Neural progenitor cell (in vitro differentiated cells): ENCODE data around the gene CRACR2B. TPM values are rescaled to one million over a fixed set of nuclear protein-coding genes. Genes with fewer than 3 reads are reported as not detected.

ENCODE experiments used
- DNase-seq: peaks from one replicate; pipeline ENCODE4 v3.0.0-alpha.2; 2016; ENCODE audit warnings: low spot score
- H2AFZ ChIP-seq: fragments of 200-600 bp; sonication (generic); replicated peaks from 2 replicates; pipeline ENCODE4 v1.6.1; 2016; ENCODE audit warnings: antibody characterized with exemption
- H3F3A ChIP-seq: fragments of 200-600 bp; sonication (generic); 2 replicates; pipeline ENCODE4 v1.6.1; 2016; ENCODE audit warnings: antibody characterized with exemption, low read depth
- H3K27ac ChIP-seq: fragments of 200-600 bp; sonication (generic); 2 replicates; pipeline ENCODE4 v1.5.1; 2016; ENCODE audit warnings: mild to moderate bottlenecking
- H3K27me3 ChIP-seq: fragments of 200-600 bp; sonication (generic); 2 replicates; pipeline ENCODE4 v1.6.1; 2016; ENCODE audit warnings: mild to moderate bottlenecking, moderate library complexity
- H3K36me3 ChIP-seq: fragments of 200-600 bp; sonication (generic); 2 replicates; pipeline ENCODE4 v1.5.1; 2016
- H3K4me1 ChIP-seq: fragments of 200-600 bp; sonication (generic); 2 replicates; pipeline ENCODE4 v1.6.1; 2016; ENCODE audit warnings: mixed run types
- H3K4me2 ChIP-seq: fragments of 200-600 bp; sonication (generic); 2 replicates; pipeline ENCODE4 v1.6.1; 2016
- H3K4me3 ChIP-seq: fragments of 200-600 bp; sonication (generic); 2 replicates; pipeline ENCODE4 v1.5.1; 2016
- H3K79me2 ChIP-seq: fragments of 200-600 bp; sonication (generic); 2 replicates; pipeline ENCODE4 v1.6.1; 2016; ENCODE audit warnings: low read depth
- H3K9ac ChIP-seq: fragments of 200-600 bp; sonication (generic); 2 replicates; pipeline ENCODE4 v1.6.1; 2016
- H3K9me3 ChIP-seq: fragments of 200-600 bp; sonication (generic); 2 replicates; pipeline ENCODE4 v1.5.1; 2016; ENCODE audit warnings: low read depth
- H4K20me1 ChIP-seq: fragments of 200-600 bp; sonication (generic); 2 replicates; pipeline ENCODE4 v1.6.1; 2016; ENCODE audit warnings: low read depth
- H3K27ac Mint-ChIP-seq: 3 replicates; pipeline ENCODE4 v1.8.0; 2021; ENCODE audit warnings: mixed read lengths
- H3K27me3 Mint-ChIP-seq: 2 replicates; pipeline ENCODE4 v1.8.0; 2022; ENCODE audit warnings: low read depth, mild to moderate bottlenecking, inconsistent platforms, moderate library complexity, mixed read lengths; ENCODE audit not compliant: insufficient read depth
- H3K36me3 Mint-ChIP-seq: 3 replicates; pipeline ENCODE4 v1.8.0; 2021; ENCODE audit warnings: mixed read lengths
- H3K4me1 Mint-ChIP-seq: 3 replicates; pipeline ENCODE4 v1.8.0; 2021; ENCODE audit warnings: mixed read lengths
- H3K4me3 Mint-ChIP-seq: 3 replicates; pipeline ENCODE4 v1.8.0; 2021; ENCODE audit warnings: mild to moderate bottlenecking, moderate library complexity, mixed read lengths
- H3K9me3 Mint-ChIP-seq: 3 replicates; pipeline ENCODE4 v1.8.0; 2020; ENCODE audit warnings: mixed read lengths
- CTCF ChIP-seq: fragments of 200-600 bp; sonication (generic); IDR thresholded peaks from 2 replicates; pipeline ENCODE4 v1.5.1; 2017; ENCODE audit warnings: antibody characterized with exemption, mild to moderate bottlenecking
- EZH2 ChIP-seq: fragments of 200-600 bp; sonication (generic); IDR thresholded peaks from 2 replicates; pipeline ENCODE4 v1.6.1; 2017; ENCODE audit warnings: antibody characterized with exemption, mild to moderate bottlenecking, moderate library complexity
- EZH2phosphoT487 ChIP-seq: fragments of 200-600 bp; sonication (generic); IDR thresholded peaks from 2 replicates; pipeline ENCODE4 v1.6.1; 2017; ENCODE audit warnings: antibody characterized with exemption
- total RNA-seq: library from RNA; depleted of rRNA; stranded (reverse); fragments of >200 nt; gene quantifications from 2 replicates; pipeline ENCODE4 v1.2.3, GENCODE V29; 2015; ENCODE audit warnings: low replicate concordance

CRACR2B gene
- total RNA-seq, 1 donor from 2014 or later: 3.9 TPM

GRCh38 chr11:833114-833791 is 5.5 kb downstream of the CRACR2B start:
- Mint-ChIP-seq H3K36me3 (no peaks in the 10 kb centered on the region), H3K4me1 (peaks cover 31% of the 10 kb centered on the region), H3K27me3 (peaks cover 27% of the 10 kb centered on the region), H3K9me3 (no peaks in the 10 kb centered on the region), H3K4me3 (peak overlapping the region; percentile 85), H3K27ac (no peak overlapping the region)
- Histone ChIP-seq H3K27me3 (peaks cover 42% of the 10 kb centered on the region), H3K4me2 (peak overlapping the region; percentile 80), H3K27ac (no peak overlapping the region), H3K9ac (peak overlapping the region; percentile 56), H4K20me1 (peaks cover 70% of the 10 kb centered on the region), H2AFZ (no peak overlapping the region), H3F3A (peaks cover 45% of the 10 kb centered on the region), H3K4me3 (peak overlapping the region; percentile 87), H3K79me2 (no peaks in the 10 kb centered on the region), H3K36me3 (no peaks in the 10 kb centered on the region), H3K9me3 (no peaks in the 10 kb centered on the region), H3K4me1 (peaks cover 40% of the 10 kb centered on the region)
- DNase-seq: peak; percentile 67
- TF ChIP-seq CTCF (no peak), EZH2phosphoT487 (no peak), EZH2 (no peak)

GRCh38 chr11:833849-834311 is 6.2 kb downstream of the CRACR2B start:
- H3K4me1 Mint-ChIP-seq: peaks cover 26% of the 10 kb centered on the region
- peaks cover 2% of the 10 kb centered on the region for H3K36me3 Mint-ChIP-seq
- Histone ChIP-seq H3K9ac (no peak overlapping the region), H3K4me2 (peak overlapping the region; percentile 80), H3K4me1 (peaks cover 34% of the 10 kb centered on the region), H2AFZ (no peak overlapping the region), H3K9me3 (no peaks in the 10 kb centered on the region), H4K20me1 (peaks cover 69% of the 10 kb centered on the region), H3K4me3 (peak overlapping the region; percentile 87), H3K27ac (no peak overlapping the region), H3K27me3 (peaks cover 36% of the 10 kb centered on the region), H3K79me2 (no peaks in the 10 kb centered on the region), H3F3A (peaks cover 45% of the 10 kb centered on the region), H3K36me3 (no peaks in the 10 kb centered on the region)
- H3K9me3 Mint-ChIP-seq: no peaks in the 10 kb centered on the region
- H3K27ac Mint-ChIP-seq: peak overlapping the region; percentile 63
- no peak for DNase-seq
- H3K4me3 Mint-ChIP-seq: peak overlapping the region; percentile 85
- H3K27me3 Mint-ChIP-seq: peaks cover 25% of the 10 kb centered on the region
- no peak for TF ChIP-seq EZH2phosphoT487
- TF ChIP-seq CTCF: no peak
- TF ChIP-seq EZH2: no peak

GRCh38 chr11:834371-835316 is 6.9 kb downstream of the CRACR2B start:
- no peak overlapping the region for H3K9ac ChIP-seq
- H3K4me1 ChIP-seq: peaks cover 26% of the 10 kb centered on the region
- no peaks in the 10 kb centered on the region for H3K9me3 ChIP-seq
- Mint-ChIP-seq H3K27me3 (peaks cover 21% of the 10 kb centered on the region), H3K9me3 (no peaks in the 10 kb centered on the region), H3K27ac (peak overlapping the region; percentile 63), H3K36me3 (peaks cover 3% of the 10 kb centered on the region), H3K4me3 (peak overlapping the region; percentile 85), H3K4me1 (peaks cover 18% of the 10 kb centered on the region)
- H3K27ac ChIP-seq: no peak overlapping the region
- H3K4me3 ChIP-seq: no peak overlapping the region
- DNase-seq: no peak
- H3K4me2 ChIP-seq: no peak overlapping the region
- H3F3A ChIP-seq: peaks cover 38% of the 10 kb centered on the region
- H2AFZ ChIP-seq: no peak overlapping the region
- H4K20me1 ChIP-seq: peaks cover 64% of the 10 kb centered on the region
- no peaks in the 10 kb centered on the region for H3K36me3 ChIP-seq
- H3K27me3 ChIP-seq: peaks cover 29% of the 10 kb centered on the region
- H3K79me2 ChIP-seq: no peaks in the 10 kb centered on the region
- TF ChIP-seq EZH2phosphoT487: no peak
- no peak for TF ChIP-seq EZH2
